ENCODE measurements around the gene LRRC2. TPM values are rescaled to one million over a fixed set of nuclear protein-coding genes. Genes with fewer than 3 reads are reported as not detected.
"Not testable (repeated sequence)": the region's sequence is repeated elsewhere in the genome, so short reads cannot be mapped to it uniquely, and the experiment has no call there.

Gene LRRC2
- total and polyA plus RNA-seq, 5 experiments from 2014 or later = 0.26 to 0.33 TPM; not detected in 3

DNA sequence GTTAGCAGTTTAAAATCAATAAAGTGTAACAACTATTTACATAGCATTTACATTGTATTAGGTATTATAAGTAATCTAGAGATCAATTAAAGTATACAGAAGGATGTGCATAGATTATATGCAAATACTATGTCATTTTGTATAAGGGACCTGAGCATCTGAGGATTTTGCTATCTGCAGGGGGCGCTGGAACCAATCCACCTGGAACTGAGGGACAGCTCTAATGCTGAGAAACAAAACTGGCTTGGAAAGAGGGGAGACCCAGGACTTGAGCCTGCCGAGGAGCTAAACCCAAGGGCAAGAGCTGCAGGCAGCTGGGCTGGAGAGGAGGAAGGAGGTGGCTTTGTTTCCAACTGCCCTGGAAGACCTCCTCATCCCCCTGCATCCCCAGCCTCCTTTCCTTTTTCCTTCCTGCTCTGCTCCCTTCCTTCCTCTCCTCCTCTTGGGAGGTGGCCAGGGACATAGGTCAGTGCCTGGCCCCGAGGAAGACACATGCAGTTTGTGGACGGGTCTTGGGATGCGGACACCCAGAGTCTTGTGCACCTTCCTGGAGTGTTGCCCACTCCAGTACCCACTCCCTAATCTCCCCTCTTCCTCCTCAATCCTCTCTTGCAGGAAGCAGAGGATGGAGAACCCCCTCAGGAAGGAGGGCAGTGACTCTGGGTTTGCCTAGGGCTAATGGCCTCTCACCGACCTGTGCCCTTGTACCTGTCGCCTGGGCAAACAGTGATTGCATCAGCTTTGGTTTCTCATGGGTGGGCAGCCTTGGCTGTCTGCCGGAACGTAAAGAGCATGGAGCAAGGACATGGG lies 69.2 kb downstream of the LRRC2 start:
- H3K36me3 Mint-ChIP-seq = no peaks in the 10 kb centered on the region
- DNase-seq (peak in 9 of 10 donors; percentile 6 to 38 (median 25)), ATAC-seq (peak; percentile 42 to 68)
- H3K27me3 Mint-ChIP-seq = no peaks in the 10 kb centered on the region
- peak overlapping the region in 1 of 10 donors; percentile 41 for H3K4me3 Mint-ChIP-seq
- peaks cover 0 to 17% (median 4%) of the 10 kb centered on the region in 4 donors for H3K4me1 Mint-ChIP-seq
- peak overlapping the region in 4 of 10 donors; percentile 35 to 82 (median 61) for H3K27ac Mint-ChIP-seq
- H3K9me3 Mint-ChIP-seq = no peaks in the 10 kb centered on the region
- POLR2A ChIA-PET = interaction anchor here (0.9 kb wide), 2 partner anchors 42 to 64 kb away, joined by 3 read pairs; no protein-coding TSS in a partner anchor

DNA sequence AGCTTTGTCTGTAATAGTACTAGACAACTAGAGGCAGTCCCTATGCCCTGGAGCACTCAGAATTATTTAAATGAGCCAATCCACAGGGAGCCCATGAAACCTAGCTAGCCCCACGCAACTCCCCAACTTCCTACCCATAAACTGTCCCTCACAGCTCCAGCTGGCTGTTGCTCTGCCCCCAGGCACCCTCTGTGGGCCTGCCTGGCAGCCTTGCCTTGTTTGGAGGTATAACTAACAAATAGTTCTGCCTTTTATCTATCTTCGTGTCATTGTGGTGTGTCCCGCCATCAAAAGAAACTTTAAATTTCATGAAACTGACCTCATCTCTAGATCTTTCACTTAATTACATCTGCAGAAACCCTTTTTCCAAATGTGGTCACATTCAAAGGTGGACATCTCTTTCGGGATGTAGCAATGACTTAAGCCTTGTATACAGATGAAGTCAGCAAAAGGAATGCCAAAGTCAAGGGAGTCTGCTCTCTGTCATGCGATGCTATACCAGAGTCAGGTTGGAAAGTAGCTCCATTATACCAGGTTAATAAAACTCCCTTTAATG lies 70.1 kb downstream of the LRRC2 start:
- POLR2A ChIA-PET = interaction anchor here (0.5 to 0.9 kb wide), 5 partner anchors 43 to 1106 kb away, joined by 3 to 4 read pairs (median 3); no protein-coding TSS in a partner anchor
- H3K4me1 Mint-ChIP-seq = peaks cover 0 to 8% (median 4%) of the 10 kb centered on the region in 4 donors
- no peak for DNase-seq
- H3K27ac Mint-ChIP-seq = peak overlapping the region in 3 of 10 donors; percentile 20 to 68 (median 41)
- ATAC-seq = no peak
- no peaks in the 10 kb centered on the region for H3K27me3 Mint-ChIP-seq
- no peak overlapping the region for H3K4me3 Mint-ChIP-seq
- H3K36me3 Mint-ChIP-seq = no peaks in the 10 kb centered on the region
- no peaks in the 10 kb centered on the region for H3K9me3 Mint-ChIP-seq

DNA sequence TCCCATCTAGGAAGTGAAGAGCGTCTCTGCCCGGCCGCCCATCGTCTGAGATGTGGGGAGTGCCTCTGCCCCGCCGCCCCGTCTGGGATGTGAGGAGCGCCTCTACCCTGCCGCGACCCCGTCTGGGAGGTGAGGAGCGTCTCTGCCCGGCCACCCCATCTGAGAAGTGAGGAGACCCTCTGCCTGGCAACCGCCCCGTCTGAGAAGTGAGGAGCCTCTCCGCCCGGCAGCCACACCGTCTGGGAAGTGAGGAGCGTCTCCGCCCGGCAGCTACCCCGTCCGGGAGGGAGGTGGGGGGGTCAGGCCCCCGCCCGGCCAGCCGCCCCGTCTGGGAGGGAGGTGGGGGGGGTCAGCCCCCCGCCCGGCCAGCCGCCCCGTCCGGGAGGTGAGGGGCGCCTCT lies 71.6 kb downstream of the LRRC2 start:
- peaks cover 0 to 13% (median 5%) of the 10 kb centered on the region in 4 donors for H3K4me1 Mint-ChIP-seq
- H3K27me3 Mint-ChIP-seq, POLR2A ChIA-PET, H3K4me3 Mint-ChIP-seq, H3K27ac Mint-ChIP-seq, H3K36me3 Mint-ChIP-seq, H3K9me3 Mint-ChIP-seq, ATAC-seq, DNase-seq: not testable (repeated sequence)

DNA sequence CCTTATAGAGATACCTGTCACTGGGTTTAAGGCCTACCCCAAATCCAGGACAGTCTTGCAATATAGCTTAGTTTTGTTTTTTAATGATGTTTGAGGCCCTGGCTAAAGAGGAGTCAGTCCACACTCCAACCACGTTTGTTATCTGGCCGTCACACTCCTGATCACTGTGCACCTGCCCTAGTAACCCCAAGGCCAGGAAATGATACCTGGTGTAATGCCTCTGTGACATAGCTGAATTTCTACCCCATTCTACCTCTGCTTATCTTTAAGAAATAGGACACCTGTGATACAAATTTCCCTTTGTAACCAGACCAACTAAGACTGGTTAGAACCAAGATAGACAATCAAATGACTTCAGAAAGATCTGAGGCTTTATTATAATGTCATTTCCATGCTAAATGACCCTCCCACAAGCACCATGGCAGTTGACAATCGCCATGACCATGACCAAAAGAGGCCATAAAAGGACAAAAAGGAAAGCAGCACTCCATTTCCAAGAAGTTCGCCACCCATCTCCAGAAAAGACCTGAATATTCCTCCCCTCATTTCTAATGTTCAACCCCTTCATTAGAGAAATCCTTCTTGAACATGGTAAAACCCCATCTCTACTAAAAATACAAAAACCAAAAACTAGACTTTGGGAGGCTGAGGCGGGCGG lies 73.1 kb downstream of the LRRC2 start:
- DNase-seq (no peak), ATAC-seq (no peak)
- Mint-ChIP-seq H3K4me3 (no peak overlapping the region), H3K4me1 (peaks cover 2 to 23% (median 15%) of the 10 kb centered on the region in 4 donors), H3K27ac (peak overlapping the region in 4 of 10 donors; percentile 19 to 72 (median 26)), H3K36me3 (no peaks in the 10 kb centered on the region), H3K27me3 (no peaks in the 10 kb centered on the region), H3K9me3 (no peaks in the 10 kb centered on the region)
- POLR2A ChIA-PET = no interaction called here

DNA sequence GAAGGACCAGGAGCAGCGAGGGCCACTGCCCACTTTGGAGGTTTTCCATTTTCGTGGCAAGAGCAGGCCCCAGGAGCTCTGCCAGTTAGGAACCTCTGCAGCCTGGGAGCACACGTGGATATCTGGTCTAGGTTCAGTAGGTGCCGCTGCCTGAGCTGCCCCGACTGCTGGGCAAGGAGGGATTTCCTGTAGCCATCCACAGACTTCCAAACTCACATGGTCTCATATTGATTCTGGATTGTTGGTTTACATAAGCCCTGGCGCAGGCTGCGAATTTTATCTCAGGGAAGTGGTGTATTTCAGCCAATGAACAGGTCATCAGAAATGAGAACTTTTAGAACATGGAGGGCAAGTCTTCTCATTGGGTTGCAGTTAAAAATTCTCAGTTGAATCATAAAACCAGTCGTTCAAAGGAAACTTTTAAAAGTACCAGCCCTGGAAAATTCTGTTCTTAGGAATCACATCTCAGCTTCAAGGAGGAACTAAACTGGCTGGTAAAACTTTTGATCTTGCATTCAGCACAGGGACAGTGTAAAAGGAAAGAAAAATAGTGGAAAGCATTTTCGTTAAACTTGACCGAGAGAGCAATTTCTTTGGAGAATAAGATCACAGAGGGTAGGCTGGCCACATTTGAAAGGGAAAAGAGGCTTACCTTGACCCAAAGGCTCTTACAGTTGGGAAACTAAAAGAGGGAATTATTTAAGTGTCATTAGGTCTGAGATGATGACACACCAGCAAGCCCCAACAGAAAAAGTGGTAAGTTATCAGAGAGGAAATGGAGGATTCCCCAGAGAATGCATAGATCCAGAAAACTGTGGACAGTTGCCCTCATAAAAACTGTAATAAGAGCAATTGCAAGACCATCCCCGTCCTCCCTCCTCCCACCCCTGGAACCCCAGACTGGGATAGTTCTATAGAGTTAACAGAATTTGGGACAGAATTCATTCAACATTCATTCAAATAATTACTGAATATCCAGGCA lies 74.7 kb downstream of the LRRC2 start:
- Mint-ChIP-seq H3K4me3 (no peak overlapping the region), H3K27ac (peak overlapping the region in 3 of 10 donors; percentile 1 to 15 (median 3))
- POLR2A ChIA-PET = no interaction called here

DNA sequence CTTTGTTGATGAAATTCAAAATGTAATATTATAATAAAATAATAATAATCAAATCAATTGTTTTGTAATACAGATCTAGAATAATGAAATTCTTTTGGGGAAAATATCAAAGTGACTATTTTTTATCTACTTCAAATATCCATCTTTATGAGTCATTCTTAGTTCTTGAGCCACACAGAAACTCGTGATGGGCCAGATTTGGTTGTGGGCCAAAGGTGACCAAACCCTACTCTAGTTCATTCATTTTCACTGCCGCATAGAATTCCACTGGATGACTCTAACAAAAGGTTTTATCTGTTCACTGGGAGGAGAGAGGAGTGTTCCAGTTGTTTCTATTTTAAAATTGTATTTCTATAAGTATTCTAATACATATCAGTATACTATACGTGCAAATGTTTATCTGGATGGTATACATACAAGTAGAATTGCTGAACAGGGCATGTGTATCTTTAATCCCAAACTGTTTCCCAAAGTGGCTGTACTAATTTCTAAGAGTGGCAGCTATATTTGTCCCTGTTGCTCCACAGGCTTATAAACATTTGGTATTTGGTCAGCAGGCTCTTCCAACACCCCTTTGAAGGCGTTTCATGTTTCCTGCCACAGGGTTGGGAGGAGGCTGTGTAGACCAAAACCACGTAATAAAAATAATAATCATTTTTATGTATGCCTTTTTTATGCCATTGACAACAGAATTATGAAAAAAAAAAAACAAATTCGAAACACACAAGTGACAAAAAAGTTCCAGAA lies 75.6 kb downstream of the LRRC2 start:
- DNase-seq (no peak), ATAC-seq (no peak)
- Mint-ChIP-seq H3K36me3 (no peaks in the 10 kb centered on the region), H3K4me1 (peaks cover 2 to 19% (median 12%) of the 10 kb centered on the region in 4 donors), H3K4me3 (no peak overlapping the region), H3K27me3 (no peaks in the 10 kb centered on the region), H3K9me3 (no peaks in the 10 kb centered on the region), H3K27ac (no peak overlapping the region)
- POLR2A ChIA-PET = interaction anchor here (2.2 kb wide), 1 partner anchor 140 kb away, joined by 8 read pairs; no protein-coding TSS in a partner anchor

More for the DNA sequence above, 74.7 kb downstream of the LRRC2 start:
- Mint-ChIP-seq H3K9me3 (no peaks in the 10 kb centered on the region), H3K36me3 (no peaks in the 10 kb centered on the region), H3K27me3 (no peaks in the 10 kb centered on the region), H3K4me1 (peaks cover 2 to 19% (median 12%) of the 10 kb centered on the region in 4 donors)
- no peak for DNase-seq
- no peak for ATAC-seq

DNA sequence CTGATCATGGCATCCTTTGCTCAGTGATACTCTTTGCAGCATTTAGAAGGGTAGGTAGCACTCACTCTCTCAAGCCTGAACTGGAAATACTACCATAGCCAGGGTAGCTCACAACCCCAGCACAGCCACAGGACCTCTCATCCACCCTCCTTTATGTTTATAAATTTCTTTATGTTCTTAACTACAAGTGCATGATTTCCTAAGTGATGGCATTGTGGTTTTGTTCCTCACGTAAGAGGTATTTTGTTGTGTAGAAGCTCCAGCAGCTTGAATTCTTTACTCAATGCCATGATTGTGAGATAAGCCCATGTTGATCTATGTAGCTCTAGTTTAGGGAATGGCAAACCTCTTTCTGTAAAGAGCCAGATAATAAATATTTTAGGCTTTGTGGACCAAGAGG lies 76.2 kb downstream of the LRRC2 start:
- POLR2A ChIA-PET = interaction anchor here (1.9 to 2.9 kb wide), 3 partner anchors 49 to 140 kb away, joined by 8 to 20 read pairs (median 16); no protein-coding TSS in a partner anchor
- peak overlapping the region in 2 of 10 donors; percentile 33 to 85 for H3K27ac Mint-ChIP-seq
- peaks cover 2 to 19% (median 12%) of the 10 kb centered on the region in 4 donors for H3K4me1 Mint-ChIP-seq
- H3K4me3 Mint-ChIP-seq = no peak overlapping the region
- no peaks in the 10 kb centered on the region for H3K9me3 Mint-ChIP-seq
- H3K27me3 Mint-ChIP-seq = no peaks in the 10 kb centered on the region
- ATAC-seq (peak in 1 of 2 donors; percentile 13), DNase-seq (no peak)
- H3K36me3 Mint-ChIP-seq = no peaks in the 10 kb centered on the region

DNA sequence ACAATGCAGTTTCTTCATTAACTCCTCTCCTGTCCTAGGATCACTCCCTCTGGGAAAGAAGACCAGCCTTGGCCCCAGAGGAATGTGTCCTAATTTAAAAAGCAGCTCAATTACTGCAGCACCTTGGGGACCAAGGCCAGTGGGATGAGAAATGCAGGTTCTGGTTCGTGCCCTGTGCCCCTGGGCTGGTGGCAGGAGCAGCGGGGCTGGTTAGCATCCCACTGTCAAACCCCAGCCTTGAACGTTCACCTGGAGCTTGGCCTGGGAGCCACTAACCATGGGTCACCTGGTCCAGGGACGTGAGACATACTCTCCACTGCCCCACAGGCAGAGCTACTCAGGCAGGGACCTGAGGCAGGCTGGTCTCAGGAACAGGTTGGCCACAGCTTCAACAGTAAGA lies 76.7 kb downstream of the LRRC2 start:
- Mint-ChIP-seq H3K4me3 (peak overlapping the region in 7 of 10 donors; percentile 30 to 76 (median 63)), H3K27ac (peak overlapping the region in 3 of 10 donors; percentile 22 to 56 (median 28))
- POLR2A ChIA-PET = interaction anchor here (0.6 to 2.9 kb wide), 5 partner anchors 49 to 141 kb away, joined by 3 to 20 read pairs (median 8); no protein-coding TSS in a partner anchor

DNA sequence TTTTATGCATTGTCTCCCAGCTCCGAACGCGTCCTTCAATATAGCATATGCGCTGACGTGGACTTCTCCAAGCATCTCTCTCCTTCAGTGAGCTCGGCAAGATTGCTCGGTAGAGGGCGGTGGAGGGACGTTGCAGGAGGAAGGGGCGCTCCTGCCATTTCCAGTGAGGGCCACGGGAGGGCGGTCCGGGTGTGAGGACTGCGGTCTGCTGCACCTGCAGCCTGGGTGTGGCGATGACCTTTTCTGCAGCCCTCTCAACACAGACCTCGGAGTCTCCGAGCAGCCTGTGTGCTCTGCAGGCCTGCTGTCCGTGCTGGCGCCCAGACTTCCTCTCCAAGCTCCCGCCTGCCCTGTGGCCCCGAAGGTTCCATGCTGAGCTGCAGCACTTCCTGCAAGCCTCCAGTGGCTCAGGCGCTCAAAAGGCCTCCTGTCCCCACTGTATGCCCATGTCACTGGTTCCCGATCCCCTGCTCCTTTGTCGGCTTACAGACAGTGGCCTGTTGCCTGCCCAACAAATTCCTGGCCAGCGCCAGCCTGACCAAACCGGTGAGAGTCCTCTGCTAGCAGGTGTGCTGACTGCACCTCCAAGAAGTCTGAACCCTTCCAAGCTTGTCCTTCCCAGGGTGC lies 77.3 kb downstream of the LRRC2 start:
- H3K4me3 Mint-ChIP-seq = peak overlapping the region; percentile 30 to 76 (median 63)
- POLR2A ChIA-PET = interaction anchor here (0.6 to 2.9 kb wide), 6 partner anchors 50 to 141 kb away, joined by 3 to 20 read pairs (median 6); no protein-coding TSS in a partner anchor
- DNase-seq = peak; percentile 81 to 96 (median 90)
- peak overlapping the region in 7 of 10 donors; percentile 22 to 79 (median 51) for H3K27ac Mint-ChIP-seq
- ATAC-seq = peak; percentile 97 to 98
- H3K4me1 Mint-ChIP-seq = peaks cover 2 to 19% (median 12%) of the 10 kb centered on the region in 4 donors
- no peaks in the 10 kb centered on the region for H3K9me3 Mint-ChIP-seq
- no peaks in the 10 kb centered on the region for H3K27me3 Mint-ChIP-seq
- no peaks in the 10 kb centered on the region for H3K36me3 Mint-ChIP-seq

More for the DNA sequence above, 76.7 kb downstream of the LRRC2 start:
- H3K9me3 Mint-ChIP-seq = no peaks in the 10 kb centered on the region
- DNase-seq (no peak), ATAC-seq (no peak)
- peaks cover 2 to 19% (median 12%) of the 10 kb centered on the region in 4 donors for H3K4me1 Mint-ChIP-seq
- H3K27me3 Mint-ChIP-seq = no peaks in the 10 kb centered on the region
- H3K36me3 Mint-ChIP-seq = no peaks in the 10 kb centered on the region

DNA sequence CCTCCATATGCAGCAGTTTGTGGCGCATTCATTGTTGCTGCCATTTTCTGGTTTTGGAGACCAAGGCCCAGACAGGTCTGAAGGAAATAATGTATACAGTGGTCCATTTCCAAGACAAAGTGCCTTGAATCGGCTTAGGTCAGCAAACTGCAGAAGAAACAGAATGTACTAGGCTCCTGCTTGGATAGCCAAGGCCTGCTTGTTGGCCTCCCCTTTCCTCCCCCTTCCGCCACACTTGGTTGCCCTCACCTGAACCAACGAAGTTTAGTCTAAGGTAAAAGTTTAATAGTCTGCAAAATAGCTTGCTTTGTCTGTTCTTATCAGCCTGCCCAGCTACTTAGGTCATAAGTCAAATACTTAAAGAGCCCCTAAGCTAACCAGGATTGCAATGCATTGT lies 80.3 kb downstream of the LRRC2 start:
- no peaks in the 10 kb centered on the region for H3K27me3 Mint-ChIP-seq
- POLR2A ChIA-PET = no interaction called here
- H3K9me3 Mint-ChIP-seq = no peaks in the 10 kb centered on the region
- no peaks in the 10 kb centered on the region for H3K36me3 Mint-ChIP-seq
- ATAC-seq = no peak
- H3K27ac Mint-ChIP-seq = peak overlapping the region in 1 of 10 donors; percentile 11
- DNase-seq = no peak
- H3K4me3 Mint-ChIP-seq = no peak overlapping the region
- peaks cover 2 to 19% (median 12%) of the 10 kb centered on the region in 4 donors for H3K4me1 Mint-ChIP-seq
